Fibroblast of skin of scalp (primary cell): ENCODE data around the gene BSN.
"Not testable (repeated sequence)": the region's sequence is repeated elsewhere in the genome, so short reads cannot be mapped to it uniquely, and the experiment has no call there.

Source experiments
- DNase-seq: peaks from one replicate; pipeline ENCODE4 v3.0.0-alpha.2; 2013

BSN gene

GRCh38 chr3:49673715-49674496 is 119.6 kb downstream of the BSN start, which contains the start of gene APEH:
APEH (plus strand) TSS chr3:49674351; CDS start chr3:49674402, 51 bp downstream.
- DNase-seq, result peak; percentile 99

GRCh38 chr3:49674497-49674983 is 120.3 kb downstream of the BSN start:
- no peak for DNase-seq

- no peak for DNase-seq
These were observed 121.6 kb downstream of the BSN start for GRCh38 chr3:49675912-49676311.

- no peak for DNase-seq
These were observed 126.4 kb downstream of the BSN start for GRCh38 chr3:49680493-49681231.

GRCh38 chr3:49681232-49681522 is 126.9 kb downstream of the BSN start:
- no peak for DNase-seq

- DNase-seq, result no peak
These were observed 127.3 kb downstream of the BSN start for GRCh38 chr3:49681543-49681942.

GRCh38 chr3:49683162-49683561 is 128.9 kb downstream of the BSN start:
- DNase-seq, result no peak

GRCh38 chr3:49684453-49684852 is 130.2 kb downstream of the BSN start:
- DNase-seq, result not testable (repeated sequence)

- DNase-seq, result not testable (repeated sequence)
These were observed 130.8 kb downstream of the BSN start for GRCh38 chr3:49685103-49685502.

GRCh38 chr3:49685846-49686245 is 131.6 kb downstream of the BSN start:
- not testable (repeated sequence) for DNase-seq

GRCh38 chr3:49686346-49686745 is 132.1 kb downstream of the BSN start:
- DNase-seq, result not testable (repeated sequence)

- peak; percentile 45 for DNase-seq
These were observed 132.6 kb downstream of the BSN start for GRCh38 chr3:49686769-49687423.

GRCh38 chr3:49687424-49687795 is 133.1 kb downstream of the BSN start:
- not testable (repeated sequence) for DNase-seq

GRCh38 chr3:49688338-49689045 is 134.2 kb downstream of the BSN start:
- DNase-seq, result not testable (repeated sequence)

GRCh38 chr3:49689046-49689907 is 135.0 kb downstream of the BSN start, which contains the start of the genes MST1 and RNF123:
MST1 (minus strand) TSS chr3:49689474; CDS start chr3:49688691, 783 bp downstream.
RNF123 (plus strand) TSS chr3:49689557; CDS start chr3:49691166, 1,609 bp downstream.
- peak; percentile 92 for DNase-seq

- DNase-seq, result not testable (repeated sequence)
These were observed 135.8 kb downstream of the BSN start for GRCh38 chr3:49689908-49690624.

- DNase-seq, result not testable (repeated sequence)
These were observed 136.6 kb downstream of the BSN start for GRCh38 chr3:49690856-49691255.

GRCh38 chr3:49691481-49691880 is 137.2 kb downstream of the BSN start:
- not testable (repeated sequence) for DNase-seq

- not testable (repeated sequence) for DNase-seq
These were observed 140.3 kb downstream of the BSN start for GRCh38 chr3:49694409-49695070.
